Peyer's patch (tissue), 4 donors: ENCODE measurements around the gene CARD14.

ENCODE experiments used
- POLR2A ChIP-seq, 2 donors: fragments of 450-650 bp; IDR thresholded peaks; one replicate each; pipeline ENCODE4 v1.5.1; 2017; ENCODE audit warnings: antibody characterized with exemption in 2 of 2, mild to moderate bottlenecking in 2 of 2, moderate library complexity in 2 of 2
- TF ChIP-seq, protein P1 (sequence below), 6 experiments: fragments of 450-650 bp in 4 of 6; fragments of 200-600 bp in 2 of 6; sonication (generic) in 1 of 6; IDR thresholded peaks; one replicate each; pipeline ENCODE4 v1.5.1; 2017 to 2019; ENCODE audit warnings: antibody characterized with exemption in 6 of 6, mild to moderate bottlenecking in 3 of 6, moderate library complexity in 1 of 6

DNA sequence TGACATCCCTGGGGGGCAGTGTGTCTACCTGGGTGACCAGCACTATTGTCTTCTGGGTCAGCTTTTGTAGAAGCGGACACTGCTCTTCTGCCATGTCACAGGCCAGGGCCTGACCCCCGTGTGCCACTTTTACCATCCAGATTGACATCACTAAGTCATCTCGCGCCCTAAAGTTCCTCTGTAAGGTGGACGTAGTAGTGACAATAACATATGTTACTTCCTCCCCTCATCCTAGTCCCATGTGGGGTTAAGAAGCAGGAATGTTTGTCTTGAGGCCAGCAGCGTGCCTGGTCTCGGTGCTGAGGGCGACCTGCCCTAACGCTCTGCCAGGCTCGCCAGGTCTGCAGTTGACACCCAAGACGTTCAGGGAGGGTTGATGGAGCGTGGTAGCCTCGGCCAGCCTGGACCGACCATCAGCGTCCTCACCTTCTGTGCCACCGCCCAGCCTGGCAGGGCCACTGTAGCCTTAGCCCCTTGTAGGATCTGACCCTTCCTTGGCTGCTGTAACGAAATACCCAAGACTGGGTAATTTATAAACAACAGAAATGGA lies 47.7 kb upstream of the CARD14 start:
- no peak for TF ChIP-seq POLR2A (IDR thresholded peaks at IDR 0.05)
- TF ChIP-seq, protein P1, sequence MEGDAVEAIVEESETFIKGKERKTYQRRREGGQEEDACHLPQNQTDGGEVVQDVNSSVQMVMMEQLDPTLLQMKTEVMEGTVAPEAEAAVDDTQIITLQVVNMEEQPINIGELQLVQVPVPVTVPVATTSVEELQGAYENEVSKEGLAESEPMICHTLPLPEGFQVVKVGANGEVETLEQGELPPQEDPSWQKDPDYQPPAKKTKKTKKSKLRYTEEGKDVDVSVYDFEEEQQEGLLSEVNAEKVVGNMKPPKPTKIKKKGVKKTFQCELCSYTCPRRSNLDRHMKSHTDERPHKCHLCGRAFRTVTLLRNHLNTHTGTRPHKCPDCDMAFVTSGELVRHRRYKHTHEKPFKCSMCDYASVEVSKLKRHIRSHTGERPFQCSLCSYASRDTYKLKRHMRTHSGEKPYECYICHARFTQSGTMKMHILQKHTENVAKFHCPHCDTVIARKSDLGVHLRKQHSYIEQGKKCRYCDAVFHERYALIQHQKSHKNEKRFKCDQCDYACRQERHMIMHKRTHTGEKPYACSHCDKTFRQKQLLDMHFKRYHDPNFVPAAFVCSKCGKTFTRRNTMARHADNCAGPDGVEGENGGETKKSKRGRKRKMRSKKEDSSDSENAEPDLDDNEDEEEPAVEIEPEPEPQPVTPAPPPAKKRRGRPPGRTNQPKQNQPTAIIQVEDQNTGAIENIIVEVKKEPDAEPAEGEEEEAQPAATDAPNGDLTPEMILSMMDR (IDR thresholded peaks at IDR 0.05), result no peak
